ENCODE data around the gene OR52E4.

Gene OR52E4

GRCh38 chr11:5929571-5930368, 49.3 kb downstream of the OR52E4 start:
- no peak for DNase-seq

GRCh38 chr11:5930614-5931013, 50.2 kb downstream of the OR52E4 start:
- no peak for DNase-seq

- DNase-seq, result no peak
Measured at GRCh38 chr11:5931061-5931460, 50.6 kb downstream of the OR52E4 start.

- no peak for DNase-seq
Measured at GRCh38 chr11:5932671-5933070, 52.2 kb downstream of the OR52E4 start.

GRCh38 chr11:5933116-5933515, 52.7 kb downstream of the OR52E4 start:
- DNase-seq, result no peak
